ENCODE data around the gene IL17RB.

Gene IL17RB

DNA sequence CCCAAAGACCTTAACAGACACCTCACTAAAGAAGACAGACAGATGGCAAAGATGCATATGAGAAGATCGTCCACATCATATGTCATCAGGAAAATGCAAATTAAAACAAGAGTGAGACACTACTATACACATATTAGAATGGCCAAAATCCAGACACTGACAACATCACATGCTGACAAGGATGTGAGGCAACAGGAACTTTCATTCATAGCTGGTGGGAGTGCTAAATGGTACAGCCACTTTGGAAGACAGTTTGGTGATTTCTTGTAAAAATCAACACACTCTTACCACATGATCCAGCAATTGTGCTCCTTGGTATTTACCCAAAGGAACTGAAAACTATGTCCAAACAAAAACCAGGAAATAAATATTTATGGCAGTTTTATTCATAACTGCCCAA lies 17.8 kb upstream of the IL17RB start:
- no peak for TF ChIP-seq TAF1 (IDR thresholded peaks at IDR 0.05; ENCODE audit: borderline replicate concordance, insufficient read depth, low read length)
- TF ChIP-seq, protein P1, sequence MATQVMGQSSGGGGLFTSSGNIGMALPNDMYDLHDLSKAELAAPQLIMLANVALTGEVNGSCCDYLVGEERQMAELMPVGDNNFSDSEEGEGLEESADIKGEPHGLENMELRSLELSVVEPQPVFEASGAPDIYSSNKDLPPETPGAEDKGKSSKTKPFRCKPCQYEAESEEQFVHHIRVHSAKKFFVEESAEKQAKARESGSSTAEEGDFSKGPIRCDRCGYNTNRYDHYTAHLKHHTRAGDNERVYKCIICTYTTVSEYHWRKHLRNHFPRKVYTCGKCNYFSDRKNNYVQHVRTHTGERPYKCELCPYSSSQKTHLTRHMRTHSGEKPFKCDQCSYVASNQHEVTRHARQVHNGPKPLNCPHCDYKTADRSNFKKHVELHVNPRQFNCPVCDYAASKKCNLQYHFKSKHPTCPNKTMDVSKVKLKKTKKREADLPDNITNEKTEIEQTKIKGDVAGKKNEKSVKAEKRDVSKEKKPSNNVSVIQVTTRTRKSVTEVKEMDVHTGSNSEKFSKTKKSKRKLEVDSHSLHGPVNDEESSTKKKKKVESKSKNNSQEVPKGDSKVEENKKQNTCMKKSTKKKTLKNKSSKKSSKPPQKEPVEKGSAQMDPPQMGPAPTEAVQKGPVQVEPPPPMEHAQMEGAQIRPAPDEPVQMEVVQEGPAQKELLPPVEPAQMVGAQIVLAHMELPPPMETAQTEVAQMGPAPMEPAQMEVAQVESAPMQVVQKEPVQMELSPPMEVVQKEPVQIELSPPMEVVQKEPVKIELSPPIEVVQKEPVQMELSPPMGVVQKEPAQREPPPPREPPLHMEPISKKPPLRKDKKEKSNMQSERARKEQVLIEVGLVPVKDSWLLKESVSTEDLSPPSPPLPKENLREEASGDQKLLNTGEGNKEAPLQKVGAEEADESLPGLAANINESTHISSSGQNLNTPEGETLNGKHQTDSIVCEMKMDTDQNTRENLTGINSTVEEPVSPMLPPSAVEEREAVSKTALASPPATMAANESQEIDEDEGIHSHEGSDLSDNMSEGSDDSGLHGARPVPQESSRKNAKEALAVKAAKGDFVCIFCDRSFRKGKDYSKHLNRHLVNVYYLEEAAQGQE (IDR thresholded peaks at IDR 0.05; ENCODE audit: insufficient read depth in 1 of 2, low read depth in 2 of 2, low read length in 2 of 2), result no peak
- TF ChIP-seq SIN3A (IDR thresholded peaks at IDR 0.05; ENCODE audit: borderline replicate concordance, insufficient read depth, low read length), result no peak
- no peak for TF ChIP-seq POLR2AphosphoS5 (IDR thresholded peaks at IDR 0.05; ENCODE audit: low read depth, low read length)
- TF ChIP-seq FOXP2 (optimal IDR thresholded peaks at IDR 0.05; ENCODE audit: borderline replicate concordance, extremely low read depth, extremely low read length, insufficient read depth), result no peak

DNA sequence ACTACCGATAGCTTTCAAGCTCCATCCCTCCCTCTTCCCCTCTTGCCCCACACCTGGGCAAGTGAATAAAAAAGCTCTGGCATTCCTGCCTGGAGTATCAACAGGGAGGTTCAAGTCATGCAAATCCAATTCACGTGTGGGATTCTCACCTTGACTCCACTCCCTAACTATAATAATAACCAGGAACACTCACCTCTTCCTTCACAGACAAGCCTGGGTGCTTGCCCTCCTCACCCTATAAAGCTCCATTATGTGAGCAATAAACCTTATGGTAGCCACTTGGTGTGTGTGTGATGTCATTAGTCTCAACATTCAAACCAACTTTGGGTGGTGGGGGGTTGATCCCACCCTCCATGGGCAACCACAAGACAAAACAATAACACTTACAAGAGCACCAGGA lies 16.8 kb upstream of the IL17RB start:
- no peak for TF ChIP-seq TAF1 (IDR thresholded peaks at IDR 0.05; ENCODE audit: borderline replicate concordance, insufficient read depth, low read length)

DNA sequence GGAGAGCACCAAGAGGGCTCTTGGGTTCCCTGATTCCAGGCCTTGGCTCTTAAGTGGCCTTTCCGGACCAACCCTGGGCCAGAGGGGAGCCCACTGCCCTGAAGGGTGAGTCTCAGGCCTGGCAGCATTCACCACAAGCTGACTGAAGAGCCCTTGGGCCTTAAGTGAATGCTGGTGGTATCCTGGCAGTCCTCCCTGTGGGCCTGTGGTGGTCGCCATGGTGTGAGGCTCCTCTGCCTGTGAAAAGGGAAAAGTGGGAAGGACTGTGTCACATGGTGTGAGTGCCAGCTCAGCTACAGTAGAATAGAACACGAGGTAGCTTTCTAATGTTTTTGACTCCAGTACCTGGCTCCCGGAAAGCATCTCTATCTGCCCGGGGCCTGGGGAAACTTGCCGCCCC lies 15.4 kb upstream of the IL17RB start:
- TF ChIP-seq POLR2AphosphoS5 (IDR thresholded peaks at IDR 0.05; ENCODE audit: low read depth, low read length) (no peak), SIN3A (IDR thresholded peaks at IDR 0.05; ENCODE audit: borderline replicate concordance, insufficient read depth, low read length) (no peak), TAF1 (IDR thresholded peaks at IDR 0.05; ENCODE audit: borderline replicate concordance, insufficient read depth, low read length) (no peak), FOXP2 (optimal IDR thresholded peaks at IDR 0.05; ENCODE audit: borderline replicate concordance, extremely low read depth, extremely low read length, insufficient read depth) (no peak)
- TF ChIP-seq, protein P1 (IDR thresholded peaks at IDR 0.05; ENCODE audit: insufficient read depth in 1 of 2, low read depth in 2 of 2, low read length in 2 of 2), result no peak

DNA sequence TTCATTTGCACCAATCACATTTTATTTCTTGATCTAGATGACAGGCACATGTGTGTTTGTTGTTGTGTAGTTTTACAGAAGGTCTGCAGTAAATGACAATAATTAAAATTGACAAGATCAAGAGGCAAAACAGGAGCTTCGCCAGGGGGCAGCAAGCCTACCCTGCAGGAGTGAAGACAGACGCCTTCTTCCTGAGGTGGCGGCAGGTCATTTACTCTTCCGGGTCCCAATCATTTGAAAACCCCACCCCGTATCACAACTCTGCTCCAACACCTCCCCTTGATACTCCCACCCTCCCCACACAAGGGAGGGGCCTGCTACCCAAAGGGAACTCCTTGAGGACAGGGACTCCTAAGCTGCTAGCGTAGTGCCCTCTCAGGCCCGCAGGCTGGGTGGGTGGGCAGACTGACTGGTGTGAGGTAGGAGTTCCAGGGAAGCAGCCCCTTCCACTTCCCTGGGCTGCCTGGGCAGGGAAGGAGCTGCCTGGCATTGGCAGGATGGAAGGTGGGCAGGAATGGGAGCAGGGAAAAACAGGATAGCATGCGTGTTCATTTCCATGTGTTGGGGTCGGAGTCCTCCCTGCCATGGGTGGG lies 13.2 kb upstream of the IL17RB start:
- TF ChIP-seq SIN3A (IDR thresholded peaks at IDR 0.05; ENCODE audit: borderline replicate concordance, insufficient read depth, low read length) (no peak), FOXP2 (optimal IDR thresholded peaks at IDR 0.05; ENCODE audit: borderline replicate concordance, extremely low read depth, extremely low read length, insufficient read depth) (no peak), TAF1 (IDR thresholded peaks at IDR 0.05; ENCODE audit: borderline replicate concordance, insufficient read depth, low read length) (no peak), POLR2AphosphoS5 (IDR thresholded peaks at IDR 0.05; ENCODE audit: low read depth, low read length) (no peak)
- TF ChIP-seq, protein P1 (IDR thresholded peaks at IDR 0.05; ENCODE audit: insufficient read depth in 1 of 2, low read depth in 2 of 2, low read length in 2 of 2), result no peak

DNA sequence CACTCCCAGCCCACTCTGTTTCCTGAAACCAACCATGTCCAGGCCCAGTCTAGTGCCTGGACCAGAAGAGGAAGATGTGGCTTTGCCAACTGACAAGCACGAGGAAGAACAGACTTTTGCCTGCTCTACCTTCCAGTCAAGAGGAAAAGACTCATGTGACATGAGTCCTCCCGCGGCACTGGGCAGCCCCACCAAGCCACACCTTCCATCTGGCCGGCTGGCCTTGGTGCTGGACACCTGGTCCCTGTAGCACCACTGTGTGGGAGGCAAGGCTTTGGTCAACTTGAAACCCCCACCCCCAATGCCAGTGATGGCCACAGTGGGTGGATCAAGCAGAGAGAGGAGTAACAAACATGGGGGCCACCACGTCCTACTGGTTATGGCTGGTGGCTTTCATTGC lies 12.7 kb upstream of the IL17RB start:
- TF ChIP-seq FOXP2 (optimal IDR thresholded peaks at IDR 0.05; ENCODE audit: borderline replicate concordance, extremely low read depth, extremely low read length, insufficient read depth), result no peak
- TF ChIP-seq SIN3A (IDR thresholded peaks at IDR 0.05; ENCODE audit: borderline replicate concordance, insufficient read depth, low read length), result no peak
- TF ChIP-seq TAF1 (IDR thresholded peaks at IDR 0.05; ENCODE audit: borderline replicate concordance, insufficient read depth, low read length), result no peak
- TF ChIP-seq, protein P1 (IDR thresholded peaks at IDR 0.05; ENCODE audit: insufficient read depth in 1 of 2, low read depth in 2 of 2, low read length in 2 of 2), result no peak
- no peak for TF ChIP-seq POLR2AphosphoS5 (IDR thresholded peaks at IDR 0.05; ENCODE audit: low read depth, low read length)

Data from PFSK-1 (cell line).